ENCODE results near the gene ADGRL4. TPM values are rescaled to one million over a fixed set of nuclear protein-coding genes. Genes with fewer than 3 reads are reported as not detected.

ADGRL4 gene
- polyA plus RNA-seq, 1 donor (not counting 4 experiments of a cell fraction or from before 2014, with no cell fraction given) = not detected

GRCh38 chr1:78950826-78951225 is 55.7 kb downstream of the ADGRL4 start:
- DNase-seq (ENCODE audit: low read depth, low spot score) (no peak), FAIRE-seq (no peak)
- no peaks in the 10 kb centered on the region for H3K9me3 ChIP-seq (ENCODE audit: control insufficient read depth, low read depth, low read length)
- no peaks in the 10 kb centered on the region for H3K4me1 ChIP-seq (ENCODE audit: control insufficient read depth, extremely low read depth, insufficient read depth, low read length)
- no peaks in the 10 kb centered on the region for H3K79me2 ChIP-seq (ENCODE audit: control insufficient read depth, insufficient read depth, low read length)
- H3K9me1 ChIP-seq (ENCODE audit: control insufficient read depth, extremely low read depth, insufficient read depth, low read length) = no peaks in the 10 kb centered on the region
- no peaks in the 10 kb centered on the region for H3K36me3 ChIP-seq (ENCODE audit: control insufficient read depth in 2 of 2, extremely low read depth in 1 of 2, insufficient read depth in 2 of 2, low read length in 2 of 2)
- no peak overlapping the region for H3K27ac ChIP-seq (ENCODE audit: control insufficient read depth, insufficient read depth, low read length)
- no peak overlapping the region for H3K4me3 ChIP-seq (ENCODE audit: control insufficient read depth in 2 of 3, extremely low read depth in 1 of 3, insufficient read depth in 2 of 3, low read depth in 1 of 3, low read length in 3 of 3)
- no peak overlapping the region for H3K4me2 ChIP-seq (ENCODE audit: control insufficient read depth, extremely low read depth, insufficient read depth, low read depth, low read length)
- H4K20me1 ChIP-seq (ENCODE audit: control insufficient read depth, extremely low read depth, insufficient read depth, low read length) = no peaks in the 10 kb centered on the region
- dilution Hi-C loops (cut with MboI; ENCODE audit: extremely low pct_ligation_motif_present, low sequenced_read_pairs) = no loop called here
- H3K9ac ChIP-seq (ENCODE audit: control insufficient read depth, extremely low read depth, insufficient read depth, low read length) = no peak overlapping the region
- H2AFZ ChIP-seq (ENCODE audit: control insufficient read depth, low read length) = no peak overlapping the region
- TF ChIP-seq CTCF (optimal IDR thresholded peaks at IDR 0.05 in 1 of 3, IDR thresholded peaks at IDR 0.05 in 1 of 3, conservative IDR thresholded peaks at IDR 0.05 in 1 of 3; ENCODE audit: extremely low read depth in 1 of 3, insufficient read depth in 2 of 3, low read length in 3 of 3) (no peak), EZH2 (IDR thresholded peaks at IDR 0.05; ENCODE audit: low read length) (no peak)
- H3K27me3 ChIP-seq (ENCODE audit: control insufficient read depth, extremely low read depth, insufficient read depth, low read length) = no peaks in the 10 kb centered on the region

GRCh38 chr1:78949227-78949626 is 57.3 kb downstream of the ADGRL4 start:
- Histone ChIP-seq H3K9me1 (ENCODE audit: control insufficient read depth, extremely low read depth, insufficient read depth, low read length) (no peaks in the 10 kb centered on the region), H3K36me3 (ENCODE audit: control insufficient read depth in 2 of 2, extremely low read depth in 1 of 2, insufficient read depth in 2 of 2, low read length in 2 of 2) (no peaks in the 10 kb centered on the region), H3K27ac (ENCODE audit: control insufficient read depth, insufficient read depth, low read length) (no peak overlapping the region), H3K9ac (ENCODE audit: control insufficient read depth, extremely low read depth, insufficient read depth, low read length) (no peak overlapping the region), H3K4me3 (ENCODE audit: control insufficient read depth in 2 of 3, extremely low read depth in 1 of 3, insufficient read depth in 2 of 3, low read depth in 1 of 3, low read length in 3 of 3) (no peak overlapping the region), H3K4me2 (ENCODE audit: control insufficient read depth, extremely low read depth, insufficient read depth, low read depth, low read length) (no peak overlapping the region), H4K20me1 (ENCODE audit: control insufficient read depth, extremely low read depth, insufficient read depth, low read length) (no peaks in the 10 kb centered on the region), H3K79me2 (ENCODE audit: control insufficient read depth, insufficient read depth, low read length) (no peaks in the 10 kb centered on the region), H3K27me3 (ENCODE audit: control insufficient read depth, extremely low read depth, insufficient read depth, low read length) (no peaks in the 10 kb centered on the region), H3K4me1 (ENCODE audit: control insufficient read depth, extremely low read depth, insufficient read depth, low read length) (no peaks in the 10 kb centered on the region), H2AFZ (ENCODE audit: control insufficient read depth, low read length) (no peak overlapping the region), H3K9me3 (ENCODE audit: control insufficient read depth, low read depth, low read length) (no peaks in the 10 kb centered on the region)
- FAIRE-seq (no peak), DNase-seq (ENCODE audit: low read depth, low spot score) (no peak)
- TF ChIP-seq CTCF (optimal IDR thresholded peaks at IDR 0.05 in 1 of 3, IDR thresholded peaks at IDR 0.05 in 1 of 3, conservative IDR thresholded peaks at IDR 0.05 in 1 of 3; ENCODE audit: extremely low read depth in 1 of 3, insufficient read depth in 2 of 3, low read length in 3 of 3) = no peak
- dilution Hi-C loops (cut with MboI; ENCODE audit: extremely low pct_ligation_motif_present, low sequenced_read_pairs) = no loop called here
